A673 (cell line): Measurements from ENCODE around the gene STH. TPM values are rescaled to one million over a fixed set of nuclear protein-coding genes. Genes with fewer than 3 reads are reported as not detected.

ENCODE experiments used
- BruUV-seq: library from RNA; stranded (reverse); fragments of 400-500 nt; replicated peaks from 2 replicates; lab custom pipeline; 2021; lab: Mats Ljungman, UMichigan
- CTCF ChIA-PET: fragments of 300-600 bp; sonication (Branson Sonifier 250); formaldehyde crosslinking; loops from one replicate; lab custom pipeline; 2022; ENCODE audit warnings: antibody characterized with exemption; lab: Charles Lee
- POLR2A ChIA-PET: fragments of 300-600 bp; sonication (Branson Sonifier 250); formaldehyde crosslinking; loops from one replicate; lab custom pipeline; 2022; ENCODE audit warnings: antibody characterized with exemption; ENCODE audit not compliant: low non-redundant PET; lab: Charles Lee
- DNase-seq: peaks from one replicate; pipeline ENCODE4 v3.0.0-alpha.2; 2015; ENCODE audit warnings: low spot score
- H3K27ac ChIP-seq: fragments of 200-600 bp; sonication (generic); 2 replicates; pipeline ENCODE4 v1.5.1; 2016; ENCODE audit warnings: mixed run types, low read depth, mild to moderate bottlenecking, mixed read lengths, antibody characterized with exemption, low read length; ENCODE audit not compliant: poor library complexity, severe bottlenecking
- H3K27me3 ChIP-seq: fragments of 200-600 bp; sonication (generic); replicated peaks from 2 replicates; pipeline ENCODE4 v1.6.1; 2017; ENCODE audit warnings: mixed run types, low read depth, mild to moderate bottlenecking, mixed read lengths, antibody characterized with exemption, low read length; ENCODE audit not compliant: insufficient read depth, poor library complexity
- H3K36me3 ChIP-seq: fragments of 200-600 bp; sonication (generic); 2 replicates; pipeline ENCODE4 v1.6.1; 2016; ENCODE audit warnings: mixed run types, mild to moderate bottlenecking, mixed read lengths, antibody characterized with exemption, low read length; ENCODE audit not compliant: insufficient read depth, poor library complexity, severe bottlenecking
- H3K4me1 ChIP-seq: fragments of 200-600 bp; sonication (generic); 2 replicates; pipeline ENCODE4 v1.6.1; 2017; ENCODE audit warnings: mixed run types, mild to moderate bottlenecking, mixed read lengths, antibody characterized with exemption, low read length; ENCODE audit not compliant: insufficient read depth, poor library complexity, severe bottlenecking
- H3K4me3 ChIP-seq: fragments of 200-600 bp; sonication (generic); 2 replicates; pipeline ENCODE4 v1.5.1; 2016; ENCODE audit warnings: low read depth, mixed run types, mild to moderate bottlenecking, mixed read lengths, low read length; ENCODE audit not compliant: poor library complexity, severe bottlenecking
- H3K9me3 ChIP-seq: fragments of 200-600 bp; sonication (generic); 2 replicates; pipeline ENCODE4 v1.6.1; 2016; ENCODE audit warnings: mixed run types, low read depth, mild to moderate bottlenecking, mixed read lengths, antibody characterized with exemption, low read length; ENCODE audit not compliant: poor library complexity, severe bottlenecking
- CTCF ChIP-seq: fragments of 300-800, 200-600 bp; sonication (generic); conservative IDR thresholded peaks from 2 replicates; pipeline ENCODE4 v1.5.1; 2017; ENCODE audit warnings: low read depth, mild to moderate bottlenecking, antibody characterized with exemption, low read length, moderate library complexity, mixed read lengths
- EZH2 ChIP-seq: fragments of 200-600 bp; sonication (generic); IDR thresholded peaks from 2 replicates; pipeline ENCODE4 v1.6.1; 2017; ENCODE audit warnings: borderline replicate concordance, low read depth, mild to moderate bottlenecking, mixed read lengths, antibody characterized with exemption, low read length; ENCODE audit not compliant: poor library complexity, severe bottlenecking
- intact Hi-C: fragments of 100-400 bp; cut with micrococcal nuclease; formaldehyde crosslinking; loops from one replicate; pipeline ENCODE4 v1.10.0; 2022; ENCODE audit not compliant: unreplicated experiment
- total RNA-seq: library from RNA; stranded (reverse); gene quantifications from 2 replicates; pipeline ENCODE4 v1.2.3, GENCODE V29; 2021

The STH gene
- total RNA-seq, 1 experiment from 2014 or later: not detected

- Histone ChIP-seq H3K27me3 (no peaks in the 10 kb centered on the region), H3K9me3 (no peaks in the 10 kb centered on the region), H3K27ac (no peak overlapping the region), H3K36me3 (no peaks in the 10 kb centered on the region), H3K4me1 (no peaks in the 10 kb centered on the region), H3K4me3 (no peak overlapping the region)
- CTCF ChIA-PET: no interaction called here
- no peak for DNase-seq
- intact Hi-C loops: no loop called here
- no TSS peak for BruUV-seq
- POLR2A ChIA-PET: no interaction called here
- no peak for TF ChIP-seq CTCF
- no peak for TF ChIP-seq EZH2
Observed at GRCh38 chr17:46024590-46024989, 25.5 kb downstream of the STH start.

- intact Hi-C loops: no loop called here
- TF ChIP-seq EZH2 (no peak), CTCF (no peak)
- POLR2A ChIA-PET: no interaction called here
- BruUV-seq: no TSS peak
- no peak for DNase-seq
- Histone ChIP-seq H3K36me3 (no peaks in the 10 kb centered on the region), H3K27me3 (no peaks in the 10 kb centered on the region), H3K27ac (no peak overlapping the region), H3K4me3 (no peak overlapping the region), H3K9me3 (no peaks in the 10 kb centered on the region), H3K4me1 (no peaks in the 10 kb centered on the region)
- CTCF ChIA-PET: no interaction called here
Observed at GRCh38 chr17:46025060-46025459, 26.0 kb downstream of the STH start.

- Histone ChIP-seq H3K27me3 (no peaks in the 10 kb centered on the region), H3K4me1 (no peaks in the 10 kb centered on the region), H3K9me3 (no peaks in the 10 kb centered on the region), H3K4me3 (no peak overlapping the region), H3K27ac (no peak overlapping the region), H3K36me3 (peaks cover 5% of the 10 kb centered on the region)
- TF ChIP-seq EZH2 (no peak), CTCF (no peak)
- ChIA-PET POLR2A (no interaction called here), CTCF (no interaction called here)
- DNase-seq: no peak
- no TSS peak for BruUV-seq
- intact Hi-C loops: no loop called here
Observed at GRCh38 chr17:46025510-46026165, 26.6 kb downstream of the STH start.
